HEK293T (cell line): ENCODE results near the gene ALDH7A1.

ENCODE experiments used
- CTBP1 ChIP-seq: fragments of 450-650 bp; IDR thresholded peaks from 2 replicates; pipeline ENCODE4 v1.6.1; 2016; ENCODE audit warnings: borderline replicate concordance
- ELF4 ChIP-seq: fragments of 450-650 bp; IDR thresholded peaks from 2 replicates; pipeline ENCODE4 v1.6.1; 2017; ENCODE audit warnings: antibody characterized with exemption
- FOXA1 ChIP-seq: fragments of 450-650 bp; IDR thresholded peaks from 2 replicates; pipeline ENCODE4 v1.6.1; 2016; ENCODE audit warnings: mild to moderate bottlenecking
- SUZ12 ChIP-seq: fragments of 450-650 bp; IDR thresholded peaks from 2 replicates; pipeline ENCODE4 v1.6.1; 2016; ENCODE audit warnings: mild to moderate bottlenecking
- TARDBP ChIP-seq: fragments of 450-650 bp; IDR thresholded peaks from 2 replicates; pipeline ENCODE4 v1.6.1; 2016

DNA sequence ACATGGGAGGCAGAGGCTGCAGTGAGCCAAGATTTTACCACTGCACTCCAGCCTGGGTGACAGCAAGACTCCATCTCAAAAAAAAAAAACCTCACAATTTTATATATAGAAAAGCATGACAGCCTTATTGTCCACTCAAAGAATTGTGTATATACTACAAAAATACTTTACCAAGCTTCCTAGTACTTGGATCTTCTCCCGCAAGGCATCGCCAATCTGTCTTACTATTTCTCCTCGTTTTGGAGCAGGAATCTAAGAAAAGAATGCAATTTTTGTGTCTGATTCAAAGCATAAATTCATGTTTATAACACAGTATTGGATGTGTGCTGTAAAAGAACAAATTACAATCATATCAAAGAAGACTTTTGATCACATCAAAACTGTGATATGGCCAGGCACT, 11.3 kb downstream of the ALDH7A1 start:
- TF ChIP-seq FOXA1 (no peak), SUZ12 (no peak), TARDBP (no peak), CTBP1 (no peak), ELF4 (no peak)
